ENCODE measurements around the gene SAMD15.

SAMD15 gene

DNA sequence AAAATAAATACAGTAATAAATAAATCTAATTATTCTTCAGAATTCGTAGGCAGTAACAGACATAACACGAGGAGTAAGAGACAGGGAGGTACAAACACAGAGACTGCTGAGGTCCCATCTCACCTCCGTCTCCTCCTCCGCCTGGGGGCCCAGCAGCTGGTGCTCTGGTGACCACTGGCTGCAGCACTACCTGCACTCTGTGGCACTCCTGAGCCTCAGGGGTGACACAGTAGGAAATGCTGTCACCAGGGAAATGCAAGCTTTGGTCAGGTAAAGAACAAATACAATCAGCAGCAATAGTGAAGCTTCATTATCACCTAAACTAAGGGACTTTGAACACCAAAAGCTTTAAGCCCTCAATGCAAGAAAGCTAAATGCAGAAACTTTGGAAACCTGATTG, 36.8 kb upstream of the SAMD15 start:
- DNase-seq (ENCODE audit: low read depth) = no peak
- no peak for TF ChIP-seq CTCF (IDR thresholded peaks at IDR 0.05; ENCODE audit: low read depth, low read length, missing control alignments)

DNA sequence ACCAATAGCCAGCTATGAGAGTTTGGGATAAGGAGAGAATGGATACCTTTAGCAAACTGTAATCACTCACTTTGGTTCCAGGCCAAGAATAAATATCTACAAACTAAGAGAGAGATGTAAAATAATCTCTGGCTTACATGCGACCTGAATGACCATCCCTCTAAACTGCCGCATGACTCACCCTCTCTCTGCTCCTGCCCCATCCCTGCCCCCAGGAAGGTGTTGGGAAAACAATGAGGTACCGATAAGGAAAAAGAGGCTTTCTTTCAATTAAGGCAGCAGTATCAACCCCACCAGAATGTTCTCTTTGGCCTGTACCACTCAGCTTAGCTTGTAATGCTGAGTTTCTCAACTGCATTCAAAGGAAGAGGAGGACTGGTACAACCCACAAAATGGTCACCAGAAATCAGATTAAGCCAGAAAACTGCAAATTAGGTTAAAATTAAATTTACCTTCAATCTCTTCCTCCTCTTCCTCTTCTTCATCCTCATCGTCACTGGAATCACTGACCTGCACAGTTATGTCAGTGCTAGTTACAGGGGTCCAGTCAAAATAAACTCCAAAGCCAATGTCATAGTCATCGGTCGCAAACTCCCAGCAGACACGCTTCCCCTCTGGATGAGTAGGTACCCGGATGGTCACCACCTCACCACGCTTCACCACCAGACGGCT, 34.3 kb upstream of the SAMD15 start:
- no peak overlapping the region for H3K4me3 ChIP-seq (ENCODE audit: low read depth, low read length)
- DNase-seq (ENCODE audit: low read depth) = no peak
- TF ChIP-seq CTCF (IDR thresholded peaks at IDR 0.05; ENCODE audit: low read depth, low read length, missing control alignments) = no peak

More for the DNA sequence above, 36.8 kb upstream of the SAMD15 start:
- H3K4me3 ChIP-seq (ENCODE audit: low read depth, low read length) = no peak overlapping the region

- TF ChIP-seq CTCF (IDR thresholded peaks at IDR 0.05; ENCODE audit: low read depth, low read length, missing control alignments) = no peak
- DNase-seq (ENCODE audit: low read depth) = no peak
- no peak overlapping the region for H3K4me3 ChIP-seq (ENCODE audit: low read depth, low read length)
Observed at GRCh38 chr14:77343662-77344061, 33.5 kb upstream of the SAMD15 start.

GRCh38 chr14:77344377-77344996, 32.7 kb upstream of the SAMD15 start:
- no peak overlapping the region for H3K4me3 ChIP-seq (ENCODE audit: low read depth, low read length)
- no peak for TF ChIP-seq CTCF (IDR thresholded peaks at IDR 0.05; ENCODE audit: low read depth, low read length, missing control alignments)
- no peak for DNase-seq (ENCODE audit: low read depth)

- no peak overlapping the region for H3K4me3 ChIP-seq (ENCODE audit: low read depth, low read length)
- DNase-seq (ENCODE audit: low read depth) = no peak
- no peak for TF ChIP-seq CTCF (IDR thresholded peaks at IDR 0.05; ENCODE audit: low read depth, low read length, missing control alignments)
Observed at GRCh38 chr14:77346495-77346894, 30.7 kb upstream of the SAMD15 start.

DNA sequence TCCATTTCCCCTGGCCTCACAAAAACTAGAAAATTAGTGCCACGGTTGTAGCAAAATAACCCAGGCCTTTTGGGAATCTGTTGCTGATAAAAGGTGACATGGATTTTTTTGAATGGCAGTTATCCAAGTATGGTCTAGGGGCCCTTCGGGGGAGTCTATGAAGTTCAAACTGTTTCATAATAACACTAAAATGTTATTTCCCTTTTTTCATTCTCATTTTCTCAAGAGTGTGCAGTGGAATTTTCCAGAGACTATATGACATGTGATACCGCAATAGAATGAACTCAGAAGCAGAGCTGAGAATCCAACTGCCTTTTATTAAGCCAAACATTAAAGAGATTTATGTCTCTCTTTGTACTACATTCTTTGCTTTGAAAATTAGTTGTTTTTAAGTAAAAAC, 29.4 kb upstream of the SAMD15 start:
- no peak overlapping the region for H3K4me3 ChIP-seq (ENCODE audit: low read depth, low read length)
- DNase-seq (ENCODE audit: low read depth) = no peak
- no peak for TF ChIP-seq CTCF (IDR thresholded peaks at IDR 0.05; ENCODE audit: low read depth, low read length, missing control alignments)
